Stimulated activated CD8-positive, alpha-beta memory T cell treated with anti-CD3 and anti-CD28 coated beads, Interleukin-7, amount 100 ng/mL, for 1 hour (primary cell): ENCODE data around the gene PCDH12.

ENCODE experiments used
- DNase-seq, 2 donors: peaks; one replicate each; pipeline ENCODE4 v3.0.0-alpha.2; 2020; ENCODE audit warnings: low read depth in 2 of 2

The PCDH12 gene

DNA sequence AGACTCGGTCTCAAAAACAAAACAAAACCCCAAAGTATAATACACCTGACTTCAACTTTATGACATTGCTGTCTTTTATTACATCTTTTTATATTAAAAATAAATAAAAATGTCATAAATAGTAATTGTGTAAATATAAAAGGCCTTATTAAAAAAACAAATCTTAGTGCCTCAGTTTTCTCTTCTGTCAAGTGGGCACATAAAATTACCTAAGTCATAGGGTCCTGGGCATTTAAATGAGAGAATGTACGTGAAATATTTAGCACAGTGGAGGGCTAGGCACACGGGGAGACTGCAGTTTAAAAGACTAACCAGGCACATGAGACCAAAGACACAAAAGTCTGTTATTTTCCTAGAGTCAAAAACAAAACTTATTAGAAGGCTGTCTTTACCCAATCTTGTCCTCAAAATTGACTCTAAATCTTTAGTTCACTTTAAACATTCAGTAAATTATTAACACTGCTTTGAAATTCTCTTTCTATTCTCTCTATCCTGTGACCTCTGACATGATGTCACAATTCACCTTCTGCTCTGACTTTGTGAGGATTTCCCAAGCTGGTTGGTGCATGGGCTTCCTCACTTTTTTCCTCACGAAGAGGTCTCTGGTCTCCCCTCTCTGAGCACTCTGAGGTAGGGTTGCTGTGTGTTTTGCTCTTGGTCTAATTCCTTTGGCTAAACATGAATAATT, 8.4 kb upstream of the PCDH12 start:
- no peak for DNase-seq

DNA sequence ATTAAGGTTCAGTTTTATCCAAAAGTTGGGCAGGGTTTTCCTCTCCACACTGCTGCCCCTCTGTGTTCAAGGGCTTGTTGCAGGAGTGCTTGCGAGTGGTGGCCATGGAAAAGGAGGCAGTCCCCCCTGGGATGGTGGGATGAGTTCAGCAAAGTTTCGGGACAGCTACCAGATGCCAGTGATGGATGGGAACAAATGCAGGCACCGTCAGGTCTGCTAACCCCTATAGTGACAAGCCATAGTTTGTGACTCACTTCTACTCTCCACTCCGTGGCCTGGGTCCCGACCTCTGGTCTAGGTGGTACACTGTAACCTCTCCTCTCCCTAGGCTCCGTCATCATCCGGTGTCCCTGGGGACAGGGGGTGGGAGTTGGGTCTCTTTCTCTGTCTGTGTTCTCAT, 7.1 kb upstream of the PCDH12 start:
- DNase-seq = no peak

DNA sequence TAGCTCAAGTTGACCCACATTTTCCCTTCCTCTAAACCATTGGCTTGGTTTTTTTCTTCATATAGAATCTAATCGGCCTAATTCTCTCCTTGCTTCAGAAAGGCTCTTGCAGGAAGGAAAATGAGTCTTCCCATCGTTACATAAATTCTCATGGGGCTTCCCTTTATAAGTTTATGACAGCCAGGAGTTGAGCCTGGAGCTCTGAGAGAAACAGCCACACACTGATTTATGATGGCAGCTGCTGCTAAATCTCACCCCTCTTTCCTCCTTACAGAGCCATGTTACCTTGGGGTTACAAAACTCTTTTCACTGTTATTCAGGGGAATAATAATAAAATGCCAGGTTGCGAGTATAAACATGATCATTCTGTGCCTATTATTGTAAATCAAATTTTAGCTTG, 5.7 kb upstream of the PCDH12 start:
- DNase-seq = no peak

DNA sequence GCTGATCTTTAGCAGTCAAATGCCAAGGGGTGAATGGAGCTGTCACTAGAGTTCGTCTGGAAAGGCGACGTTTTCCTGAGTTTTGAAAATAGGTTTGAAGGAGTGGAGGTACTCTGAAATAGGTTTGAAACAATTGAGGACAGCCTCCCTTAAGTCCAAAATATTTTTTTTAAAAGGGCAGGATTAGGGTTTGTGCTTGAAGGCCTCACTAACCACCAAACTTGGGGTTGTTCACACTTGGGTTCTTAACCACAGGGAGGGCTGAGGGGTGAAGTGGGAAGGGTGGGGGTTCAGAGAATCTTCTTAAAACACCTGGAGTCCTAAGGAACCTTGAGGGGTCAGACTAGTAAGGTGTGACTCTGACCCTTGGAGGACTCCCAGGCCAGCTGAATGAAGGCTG, 3.5 kb upstream of the PCDH12 start:
- DNase-seq = no peak

DNA sequence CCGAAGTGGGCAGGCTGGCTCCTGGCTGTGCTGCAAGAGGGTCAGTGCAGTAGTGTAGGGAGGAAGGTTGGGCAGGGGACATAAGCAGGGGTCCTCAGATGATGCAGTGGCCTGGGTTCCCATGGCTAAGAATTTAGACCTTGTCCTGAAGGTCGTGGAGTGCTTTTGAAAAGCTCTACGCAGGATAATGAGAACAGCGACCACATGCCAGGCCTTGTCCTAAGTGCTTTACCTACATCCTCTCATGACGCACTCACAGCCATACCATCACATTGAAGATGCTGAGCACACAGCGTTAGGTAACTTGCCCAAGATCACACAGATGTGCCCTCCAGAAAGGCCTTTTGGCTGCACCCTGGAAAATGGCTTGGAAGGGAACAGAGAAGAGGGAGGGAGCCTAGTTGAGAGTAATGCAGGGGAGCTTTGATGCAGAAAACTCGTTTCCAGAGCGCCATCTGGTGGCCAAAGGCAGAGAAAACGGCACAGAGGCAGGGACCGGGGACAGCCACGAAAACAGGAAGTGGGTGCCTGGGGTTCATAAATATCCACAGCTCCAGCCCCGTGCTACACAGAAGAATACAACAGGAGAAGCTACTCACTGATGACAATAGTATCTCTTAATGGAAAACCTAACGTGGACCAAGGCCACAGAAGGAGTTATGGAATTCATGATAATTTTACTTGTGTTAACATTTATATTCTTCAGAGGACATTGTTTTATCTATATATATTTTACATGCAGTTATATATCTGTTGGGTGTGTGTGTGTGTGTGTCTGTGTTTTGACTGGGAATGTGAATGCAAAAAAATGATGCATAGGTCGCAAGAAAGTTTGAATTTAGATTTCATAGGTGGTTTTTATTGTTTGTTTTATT, 2.7 kb upstream of the PCDH12 start:
- DNase-seq = peak; percentile 82 to 83

DNA sequence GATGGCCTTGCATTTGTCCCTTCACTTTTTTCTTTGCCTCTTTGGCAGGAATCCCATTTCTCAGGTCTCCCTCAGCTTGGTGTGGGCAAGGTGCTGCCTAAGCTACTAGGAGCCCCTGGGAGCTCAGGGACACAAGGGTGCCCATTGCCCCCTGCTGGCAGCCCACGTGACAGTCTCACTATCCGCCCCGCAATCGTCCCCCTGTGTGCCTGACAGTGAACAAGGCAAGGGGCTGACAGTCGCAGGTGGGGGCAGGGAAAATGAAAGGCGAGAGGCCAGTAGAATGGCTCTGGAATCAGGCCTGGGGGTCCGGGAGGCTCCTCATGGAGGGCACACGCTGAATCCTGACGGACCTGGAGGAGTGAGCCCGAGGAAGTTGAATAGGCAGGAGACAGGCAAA, 2.0 kb upstream of the PCDH12 start:
- DNase-seq = no peak

DNA sequence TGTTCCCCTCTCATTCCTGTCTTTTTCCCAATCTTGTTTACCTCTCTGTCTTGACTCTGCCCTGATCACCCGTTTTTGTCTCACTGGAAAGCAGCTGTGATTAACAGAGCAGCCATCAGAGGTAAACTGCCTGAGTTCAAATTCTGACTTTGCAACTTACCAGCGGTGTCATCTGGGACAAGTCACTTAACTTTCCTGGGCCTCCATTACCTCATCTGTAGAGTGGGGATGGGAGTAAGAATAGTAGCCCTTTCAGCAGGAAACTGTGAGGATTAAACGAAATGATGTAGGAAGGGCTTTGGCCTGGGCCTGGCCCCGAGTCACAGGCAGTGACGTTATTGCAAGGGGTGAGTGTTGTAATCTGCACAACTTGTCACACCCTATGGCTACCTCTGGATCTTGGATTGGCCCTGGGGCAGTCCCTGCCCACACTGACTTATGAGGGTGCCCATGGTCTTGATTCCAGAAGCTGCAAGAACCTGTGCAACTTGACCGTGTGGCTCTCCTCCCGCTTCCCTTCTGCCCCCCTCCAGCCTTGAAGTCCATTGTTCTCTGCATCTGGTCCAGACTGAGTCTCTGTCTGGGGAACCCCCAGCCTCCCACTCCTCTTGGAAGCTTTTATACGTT, 657 bp upstream of the PCDH12 start:
- no peak for DNase-seq

DNA sequence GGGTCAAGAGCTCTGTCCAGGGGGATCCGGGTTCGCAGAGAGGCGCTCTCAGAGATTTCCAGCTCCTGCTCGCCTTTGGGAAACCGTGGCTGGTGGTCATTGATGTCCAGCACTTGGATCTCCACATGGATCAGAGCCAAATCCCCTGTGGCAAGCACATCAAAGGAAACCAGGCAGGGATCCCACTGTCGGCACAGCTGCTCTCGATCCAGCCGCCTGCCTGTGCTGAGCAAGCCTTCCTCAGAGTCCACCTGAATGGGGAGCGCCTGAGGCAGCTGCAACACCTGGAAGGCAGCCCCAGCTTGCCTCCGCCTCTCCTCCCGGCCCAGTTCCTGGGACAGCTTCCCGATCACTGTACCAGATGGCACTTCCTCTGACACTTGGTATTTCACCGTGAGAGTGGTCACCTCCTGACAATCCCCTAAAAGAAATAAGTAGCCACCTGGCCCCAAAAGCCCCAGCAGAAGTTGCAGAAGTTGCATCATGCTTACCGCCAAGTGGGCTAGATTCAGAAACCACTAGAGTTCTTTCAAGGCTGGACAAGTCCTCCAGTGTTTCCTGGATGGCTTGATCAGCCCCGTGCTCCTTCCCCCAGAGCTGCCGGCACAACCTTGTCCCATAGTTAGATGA, 520 bp downstream of the PCDH12 start:
- DNase-seq = no peak

DNA sequence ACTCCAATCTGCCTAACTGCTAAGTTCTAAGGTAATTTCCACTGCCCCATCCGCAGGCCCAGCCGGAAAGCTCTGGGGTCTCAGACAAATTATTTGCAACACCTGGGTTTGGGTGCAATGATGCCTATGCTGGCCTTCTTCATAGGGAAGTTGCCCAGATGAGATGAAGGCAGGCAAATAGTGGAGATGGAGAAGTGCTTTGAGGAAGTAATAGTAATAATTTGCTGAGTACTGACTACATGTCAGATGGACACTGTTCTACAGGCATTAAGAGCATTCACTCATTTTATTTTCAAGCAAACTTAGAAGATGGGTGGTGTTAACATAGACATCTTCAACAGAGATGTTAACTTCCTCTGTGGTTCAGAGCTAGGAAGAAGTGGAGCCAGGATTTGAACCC, 3.8 kb downstream of the PCDH12 start:
- no peak for DNase-seq

DNA sequence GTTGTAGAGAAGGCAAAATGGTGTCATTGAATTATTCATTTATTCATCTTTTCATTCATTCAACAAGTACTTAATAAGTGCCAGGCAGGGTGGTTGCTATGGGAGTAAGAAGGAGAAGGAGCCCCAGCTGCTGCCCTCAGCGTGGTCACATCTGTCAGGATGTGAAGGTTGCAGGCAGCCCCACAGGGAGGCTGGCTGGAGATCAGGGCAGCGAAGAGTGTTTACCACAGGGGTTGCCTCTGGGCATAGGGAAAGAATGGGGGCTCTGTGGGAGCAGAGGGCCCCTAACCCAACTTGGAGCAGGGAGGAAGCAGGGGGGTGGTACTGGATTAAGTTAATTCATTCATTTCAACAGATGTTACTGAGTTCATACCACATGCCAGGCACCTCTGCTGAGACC, 6.0 kb downstream of the PCDH12 start:
- DNase-seq = no peak

DNA sequence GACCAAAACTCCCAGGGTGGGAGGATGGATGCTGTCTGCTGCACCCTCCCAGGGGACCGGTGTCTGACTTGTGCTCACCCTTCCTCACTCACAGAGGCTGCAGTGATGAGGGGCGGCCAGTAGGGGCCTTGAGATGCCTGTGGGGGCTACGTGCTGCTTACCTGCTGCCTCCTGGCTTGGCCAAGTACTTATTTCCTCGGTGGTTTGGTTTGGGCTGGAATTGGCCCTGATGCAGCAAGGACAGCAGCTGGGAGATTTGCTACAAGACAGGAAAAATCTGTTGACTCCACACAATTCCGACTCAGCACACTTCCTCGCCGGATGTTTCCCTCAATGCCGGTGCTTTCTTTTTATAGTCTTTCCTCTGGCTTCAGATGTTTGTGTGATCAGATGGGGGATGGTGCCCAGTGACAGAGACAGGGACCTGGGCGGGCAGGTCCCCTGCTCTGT, 6.6 kb downstream of the PCDH12 start:
- no peak for DNase-seq

DNA sequence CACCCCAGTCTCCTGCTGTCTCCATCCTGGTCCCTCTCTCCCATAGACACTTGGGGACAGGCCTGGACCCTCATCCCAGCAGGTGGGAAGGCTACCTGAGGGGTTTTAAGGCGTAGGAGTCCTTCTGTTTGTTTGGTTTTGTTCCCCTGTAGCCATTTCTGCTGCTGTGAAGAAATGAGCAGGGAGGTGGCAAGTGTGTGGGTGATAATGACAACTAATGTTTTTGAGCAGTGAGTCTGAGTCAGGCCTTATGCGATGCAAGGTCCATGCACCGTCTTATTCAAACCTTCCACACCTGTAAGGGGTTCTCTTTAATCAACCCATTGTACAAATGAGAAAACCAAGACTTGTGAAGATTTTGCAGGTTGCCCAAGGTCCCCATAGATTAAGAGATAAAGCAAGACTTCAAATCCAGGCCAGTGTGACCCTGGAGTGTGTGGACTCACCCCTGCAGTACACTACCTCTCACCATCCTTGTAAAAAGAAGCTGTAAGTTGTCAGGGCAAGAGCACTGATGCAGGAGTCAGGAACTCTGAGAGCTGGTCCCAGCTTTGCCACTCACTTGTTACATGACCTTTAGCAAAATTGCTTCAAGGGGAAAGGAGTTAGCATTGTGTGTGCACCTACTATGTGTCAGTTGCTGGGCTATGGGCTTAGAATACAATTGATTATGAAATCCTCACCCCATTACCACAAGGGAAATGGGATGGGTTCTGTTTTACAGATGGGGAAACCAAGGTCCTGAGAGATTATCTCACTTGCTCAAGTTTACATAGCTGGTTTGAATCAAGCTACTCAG, 7.6 kb downstream of the PCDH12 start:
- no peak for DNase-seq

DNA sequence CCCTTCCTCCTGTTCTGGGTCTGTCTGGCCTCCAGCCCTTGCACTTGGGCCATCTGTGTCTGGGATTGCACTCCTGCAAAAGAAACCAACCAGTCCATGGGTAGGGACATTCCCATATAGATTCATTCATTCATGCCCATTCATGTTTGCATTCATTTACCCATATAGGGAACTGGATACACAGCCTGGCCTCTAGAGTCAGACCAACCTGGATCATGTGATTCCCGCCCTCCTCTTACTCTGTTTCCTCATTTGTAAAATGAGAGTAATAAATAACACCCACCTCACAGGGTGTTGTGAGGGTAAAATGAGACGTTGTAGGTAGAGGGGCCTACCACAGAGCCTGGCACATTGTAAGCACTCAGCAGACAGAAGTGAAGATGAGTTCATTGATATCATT, 8.5 kb downstream of the PCDH12 start:
- no peak for DNase-seq

DNA sequence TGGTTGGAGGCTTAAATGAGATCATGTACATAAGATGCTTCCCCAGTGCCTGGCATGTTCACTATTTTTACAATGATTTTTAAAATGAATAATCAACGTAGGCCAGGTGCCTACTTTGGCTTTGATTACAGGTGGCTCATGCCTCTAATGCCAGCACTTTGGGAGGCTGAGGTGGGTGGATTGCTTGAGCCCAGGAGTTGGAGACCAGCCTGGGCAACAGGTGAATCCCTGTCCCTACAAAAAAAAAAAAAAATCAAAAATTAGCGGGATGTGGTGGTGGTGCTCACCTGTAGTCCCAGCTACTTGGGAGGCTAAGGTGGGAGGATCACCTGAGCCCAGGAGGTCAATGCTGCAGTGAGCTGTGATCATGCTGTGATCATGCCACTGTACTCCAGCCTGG, 9.2 kb downstream of the PCDH12 start:
- no peak for DNase-seq

DNA sequence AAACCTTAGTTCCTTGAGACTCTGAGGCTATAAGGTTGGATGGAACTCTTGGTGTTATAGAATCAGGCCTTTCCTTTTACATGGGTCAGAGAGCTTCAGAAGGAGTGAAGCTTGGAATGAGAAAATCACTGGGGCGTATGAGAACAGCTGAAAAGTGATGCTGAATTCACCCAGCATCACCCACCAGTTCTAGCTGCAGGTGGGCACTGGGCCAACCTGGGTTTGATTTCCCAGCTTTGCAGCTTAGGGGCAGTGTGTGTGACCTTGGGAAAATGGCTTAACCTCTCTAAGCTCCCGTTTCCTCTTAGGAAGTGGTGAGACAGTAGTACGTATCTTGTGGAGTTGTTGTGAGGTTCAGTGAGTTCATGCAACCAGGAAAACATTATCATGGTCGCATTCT, 10.7 kb downstream of the PCDH12 start:
- DNase-seq = no peak

DNA sequence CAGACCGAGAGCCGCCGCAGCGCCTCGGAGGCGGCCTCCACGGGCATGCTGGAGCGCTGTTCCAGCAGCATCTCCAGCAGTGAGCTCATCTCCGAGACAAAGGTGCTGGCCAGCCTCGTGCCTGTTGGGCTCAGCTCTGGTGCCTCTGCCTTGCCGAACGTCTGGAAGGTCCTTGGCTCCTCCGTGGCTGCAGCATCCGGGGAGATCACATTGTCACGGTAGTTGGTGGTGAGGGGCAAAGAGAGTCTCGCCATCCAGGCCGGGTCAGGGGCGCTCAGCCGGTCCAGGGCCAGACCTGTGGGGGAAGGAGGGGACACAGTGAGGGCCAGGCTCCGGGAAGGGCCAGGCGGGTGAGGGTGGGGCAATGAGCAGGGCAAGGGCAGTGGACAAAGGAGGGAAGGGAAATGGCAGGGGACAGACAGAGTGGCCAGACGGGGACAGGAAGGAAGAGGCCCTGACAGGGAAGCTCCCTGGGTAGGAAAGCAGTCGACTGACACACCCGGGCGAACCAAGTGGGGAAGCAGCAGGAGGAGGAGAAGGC, 12.4 kb downstream of the PCDH12 start:
- no peak for DNase-seq

DNA sequence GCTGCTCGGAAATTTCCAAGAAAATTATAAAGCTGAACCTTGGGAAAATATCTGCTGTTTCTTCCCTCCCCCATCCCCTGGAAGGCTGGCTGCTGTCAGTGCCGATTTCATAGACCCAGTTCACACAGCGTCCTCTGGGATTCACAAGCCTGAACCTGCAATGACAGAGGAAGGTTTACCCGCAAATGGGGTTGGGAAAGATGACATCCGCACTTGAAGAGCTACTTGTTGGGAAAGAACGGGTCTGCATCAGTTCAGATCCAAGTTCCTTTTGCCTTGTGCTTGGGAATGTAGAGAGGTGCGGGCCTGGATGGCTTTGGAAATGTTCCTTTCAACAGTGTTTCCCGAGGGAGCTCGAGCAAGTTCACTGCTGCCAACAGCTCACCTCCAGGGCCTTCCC, 13.9 kb downstream of the PCDH12 start:
- DNase-seq = no peak

DNA sequence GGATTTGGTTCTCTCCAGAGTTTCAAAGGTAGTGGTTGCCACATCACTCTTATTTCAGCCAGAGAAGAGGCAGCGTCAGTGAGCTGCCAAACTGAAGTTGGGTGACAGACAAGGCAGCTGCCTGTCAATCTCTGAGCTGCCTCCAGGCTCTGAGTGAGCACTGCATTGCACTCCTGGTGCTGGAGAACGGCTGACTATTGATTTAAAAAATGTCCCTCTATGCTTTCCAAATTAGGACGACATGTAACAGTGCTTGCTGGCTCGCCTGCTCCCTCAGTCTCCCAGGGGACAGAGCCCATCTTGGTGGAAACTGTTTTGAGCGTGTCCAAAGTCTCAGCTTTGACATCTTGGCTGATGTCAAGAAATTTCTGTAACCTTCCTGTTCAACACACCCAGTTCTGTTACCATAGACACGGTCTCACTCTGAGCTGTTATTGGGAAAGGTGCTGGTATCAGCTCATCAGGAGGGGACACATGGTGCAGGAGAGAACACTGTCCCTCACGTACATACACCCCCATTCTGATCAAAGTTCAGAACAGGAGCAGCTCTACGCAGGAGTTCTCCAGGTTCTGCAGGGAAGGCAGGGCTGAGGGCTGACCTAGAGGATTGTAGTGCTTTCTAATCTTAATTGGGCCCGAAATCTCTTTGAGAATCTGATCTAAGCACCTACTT, 15.7 kb downstream of the PCDH12 start:
- no peak for DNase-seq

DNA sequence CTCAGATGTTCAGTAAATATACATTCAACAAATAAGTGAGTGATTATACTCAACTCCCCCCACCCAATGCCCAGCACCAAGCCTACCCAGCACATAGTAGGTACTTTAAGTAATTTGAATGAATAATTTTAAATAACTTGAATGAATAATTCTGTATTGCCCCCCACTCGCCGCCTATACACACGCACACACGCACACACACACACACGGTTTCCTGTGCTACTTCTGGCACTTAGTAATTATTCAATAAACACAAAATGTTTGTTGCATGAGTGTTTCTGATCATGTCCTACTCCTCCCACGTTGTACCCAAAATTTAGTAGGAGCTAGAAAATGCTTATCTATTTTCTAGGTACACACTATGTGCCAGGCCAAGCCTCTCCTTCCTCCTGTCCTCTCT, 16.2 kb downstream of the PCDH12 start:
- no peak for DNase-seq

DNA sequence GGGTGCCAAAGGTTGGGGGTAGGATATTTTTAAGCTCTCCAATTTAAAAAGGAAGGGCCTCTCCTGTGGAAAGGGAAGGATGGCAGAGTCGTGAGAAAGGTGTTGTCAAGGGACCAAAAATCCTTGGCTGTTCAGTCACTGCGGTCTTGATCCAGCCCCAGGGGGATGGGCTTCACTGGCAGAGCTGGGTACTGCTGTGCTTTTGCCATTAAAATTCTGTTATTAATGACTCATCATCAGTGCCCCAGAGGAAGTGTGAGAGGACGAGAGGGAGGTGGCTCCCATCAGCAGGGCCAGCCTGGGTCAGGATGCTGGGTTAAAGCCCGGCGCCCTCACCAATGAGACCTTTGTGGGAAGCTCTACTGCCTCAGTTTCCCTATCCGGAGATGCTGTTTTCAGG, 16.7 kb downstream of the PCDH12 start:
- DNase-seq = no peak
